Measurements from ENCODE around the gene NKG7. TPM values are rescaled to one million over a fixed set of nuclear protein-coding genes. Genes with fewer than 3 reads are reported as not detected.
"Not testable (repeated sequence)": the region's sequence is repeated elsewhere in the genome, so short reads cannot be mapped to it uniquely, and the experiment has no call there.

Gene NKG7
- not detected for total RNA-seq (ENCODE audit: unreplicated experiment)
- long read RNA-seq = 0 reads

- Mint-ChIP-seq H3K27ac (ENCODE audit: unreplicated experiment) (no peak within 1 kb of the TSS), H3K4me1 (ENCODE audit: low read depth, unreplicated experiment) (peaks cover 3% of the 10 kb centered on the region), H3K27me3 (ENCODE audit: unreplicated experiment) (peaks cover 12% of the 10 kb centered on the region), H3K4me3 (ENCODE audit: unreplicated experiment) (no peak within 1 kb of the TSS), H3K9me3 (ENCODE audit: unreplicated experiment) (peaks cover 10% of the 10 kb centered on the region), H3K36me3 (ENCODE audit: unreplicated experiment) (no peaks in the 10 kb centered on the region)
- TF ChIP-seq CTCF (IDR thresholded peaks at IDR 0.05; ENCODE audit: partially characterized antibody, unreplicated experiment) = no peak
- DNase-seq = no peak
Measured at GRCh38 chr19:51372649-51373504, at the start of gene NKG7. NKG7 (minus strand) TSS chr19:51372654; CDS start chr19:51372535, 119 bp downstream.

- Mint-ChIP-seq H3K27ac (ENCODE audit: unreplicated experiment) (no peak overlapping the region), H3K36me3 (ENCODE audit: unreplicated experiment) (no peaks in the 10 kb centered on the region), H3K27me3 (ENCODE audit: unreplicated experiment) (peaks cover 4% of the 10 kb centered on the region), H3K9me3 (ENCODE audit: unreplicated experiment) (peaks cover 3% of the 10 kb centered on the region), H3K4me1 (ENCODE audit: low read depth, unreplicated experiment) (no peaks in the 10 kb centered on the region), H3K4me3 (ENCODE audit: unreplicated experiment) (peak overlapping the region; percentile 63)
- peak; percentile 99 for TF ChIP-seq CTCF (IDR thresholded peaks at IDR 0.05; ENCODE audit: partially characterized antibody, unreplicated experiment)
- peak; percentile 86 for DNase-seq
Measured at GRCh38 chr19:51422053-51422448, 49.6 kb upstream of the NKG7 start.

- H3K27ac Mint-ChIP-seq (ENCODE audit: unreplicated experiment) = no peak overlapping the region
- peaks cover 3% of the 10 kb centered on the region for H3K9me3 Mint-ChIP-seq (ENCODE audit: unreplicated experiment)
- TF ChIP-seq CTCF (IDR thresholded peaks at IDR 0.05; ENCODE audit: partially characterized antibody, unreplicated experiment) = no peak
- peak overlapping the region; percentile 63 for H3K4me3 Mint-ChIP-seq (ENCODE audit: unreplicated experiment)
- peaks cover 4% of the 10 kb centered on the region for H3K27me3 Mint-ChIP-seq (ENCODE audit: unreplicated experiment)
- DNase-seq = no peak
- H3K4me1 Mint-ChIP-seq (ENCODE audit: low read depth, unreplicated experiment) = no peaks in the 10 kb centered on the region
- H3K36me3 Mint-ChIP-seq (ENCODE audit: unreplicated experiment) = no peaks in the 10 kb centered on the region
Measured at GRCh38 chr19:51421229-51422052, 49.0 kb upstream of the NKG7 start.

- H3K27me3 Mint-ChIP-seq (ENCODE audit: unreplicated experiment); H3K4me1 Mint-ChIP-seq (ENCODE audit: low read depth, unreplicated experiment); H3K27ac Mint-ChIP-seq (ENCODE audit: unreplicated experiment); H3K4me3 Mint-ChIP-seq (ENCODE audit: unreplicated experiment); H3K36me3 Mint-ChIP-seq (ENCODE audit: unreplicated experiment); DNase-seq; H3K9me3 Mint-ChIP-seq (ENCODE audit: unreplicated experiment): not testable (repeated sequence)
Measured at GRCh38 chr19:51420511-51420910, 48.1 kb upstream of the NKG7 start.

- H3K9me3 Mint-ChIP-seq (ENCODE audit: unreplicated experiment) = peaks cover 3% of the 10 kb centered on the region
- DNase-seq = no peak
- H3K4me3 Mint-ChIP-seq (ENCODE audit: unreplicated experiment) = no peak overlapping the region
- TF ChIP-seq CTCF (IDR thresholded peaks at IDR 0.05; ENCODE audit: partially characterized antibody, unreplicated experiment) = no peak
- no peak overlapping the region for H3K27ac Mint-ChIP-seq (ENCODE audit: unreplicated experiment)
- H3K4me1 Mint-ChIP-seq (ENCODE audit: low read depth, unreplicated experiment) = no peaks in the 10 kb centered on the region
- H3K27me3 Mint-ChIP-seq (ENCODE audit: unreplicated experiment) = peaks cover 4% of the 10 kb centered on the region
- no peaks in the 10 kb centered on the region for H3K36me3 Mint-ChIP-seq (ENCODE audit: unreplicated experiment)
Measured at GRCh38 chr19:51418707-51419106, 46.3 kb upstream of the NKG7 start.
